Hematopoietic multipotent progenitor cell treated with erythropoietin and hydrocortisone succinate and interleukin-3 and kit ligand, for 15 days (in vitro differentiated cells): Measurements from ENCODE around the gene NBEA.

Experiments
- DNase-seq: peaks from one replicate; pipeline ENCODE4 v3.0.0-alpha.2; 2015; ENCODE audit warnings: low spot score

Gene NBEA

GRCh38 chr13:35179494-35179893, 237.4 kb downstream of the NBEA start:
- no peak for DNase-seq

GRCh38 chr13:35179920-35180663, 238.0 kb downstream of the NBEA start:
- no peak for DNase-seq

GRCh38 chr13:35190241-35190640, 248.2 kb downstream of the NBEA start:
- no peak for DNase-seq

GRCh38 chr13:35191883-35192282, 249.8 kb downstream of the NBEA start:
- no peak for DNase-seq

- DNase-seq = no peak
Measured at GRCh38 chr13:35198613-35199200, 256.6 kb downstream of the NBEA start.

GRCh38 chr13:35208587-35208986, 266.5 kb downstream of the NBEA start:
- DNase-seq = no peak

GRCh38 chr13:35210261-35210660, 268.2 kb downstream of the NBEA start:
- DNase-seq = no peak

- no peak for DNase-seq
Measured at GRCh38 chr13:35211949-35212348, 269.9 kb downstream of the NBEA start.

- no peak for DNase-seq
Measured at GRCh38 chr13:35213911-35214310, 271.8 kb downstream of the NBEA start.

- no peak for DNase-seq
Measured at GRCh38 chr13:35216131-35216530, 274.1 kb downstream of the NBEA start.

GRCh38 chr13:35219021-35219420, 277.0 kb downstream of the NBEA start:
- no peak for DNase-seq

- DNase-seq = no peak
Measured at GRCh38 chr13:35225159-35225558, 283.1 kb downstream of the NBEA start.

- DNase-seq = no peak
Measured at GRCh38 chr13:35225582-35225981, 283.5 kb downstream of the NBEA start.

GRCh38 chr13:35228536-35228935, 286.5 kb downstream of the NBEA start:
- DNase-seq = no peak

GRCh38 chr13:35231426-35231825, 289.4 kb downstream of the NBEA start:
- no peak for DNase-seq

GRCh38 chr13:35238274-35238673, 296.2 kb downstream of the NBEA start:
- no peak for DNase-seq

GRCh38 chr13:35252536-35253205, 310.6 kb downstream of the NBEA start:
- no peak for DNase-seq

- DNase-seq = no peak
Measured at GRCh38 chr13:35255241-35255640, 313.2 kb downstream of the NBEA start.

- no peak for DNase-seq
Measured at GRCh38 chr13:35256459-35257148, 314.5 kb downstream of the NBEA start.

- DNase-seq = no peak
Measured at GRCh38 chr13:35260316-35260715, 318.2 kb downstream of the NBEA start.

- DNase-seq = no peak
Measured at GRCh38 chr13:35266412-35266811, 324.3 kb downstream of the NBEA start.

- no peak for DNase-seq
Measured at GRCh38 chr13:35278917-35279316, 336.8 kb downstream of the NBEA start.

GRCh38 chr13:35279500-35279899, 337.4 kb downstream of the NBEA start:
- no peak for DNase-seq
